ENCODE results near the gene KCNIP4.

Gene KCNIP4

DNA sequence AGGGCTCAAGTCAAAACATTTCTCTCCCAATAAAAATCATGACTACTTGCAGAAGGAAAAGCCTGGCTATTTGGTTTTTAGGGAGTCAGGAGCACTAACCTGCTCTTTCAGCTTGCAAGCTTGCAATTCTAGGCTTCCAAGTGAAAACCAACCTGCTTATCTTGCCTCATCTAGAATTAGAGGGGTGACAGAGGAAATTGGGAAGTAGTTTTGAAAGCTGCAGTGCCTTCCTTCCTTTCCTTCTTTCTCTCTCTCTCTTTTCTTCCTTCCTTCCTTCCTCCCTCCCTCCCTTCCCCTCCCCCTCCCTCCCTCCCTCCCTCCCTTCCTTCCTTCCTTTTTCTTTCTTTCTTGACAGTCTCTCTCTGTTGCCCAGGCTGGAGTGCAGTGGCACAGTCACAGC lies 417.5 kb downstream of the KCNIP4 start:
- no peaks in the 10 kb centered on the region for H3K27me3 ChIP-seq (ENCODE audit: insufficient read depth, poor library complexity, severe bottlenecking)
- H3K4me3 ChIP-seq (replicated peaks; ENCODE audit: insufficient read depth, low read length): no peak overlapping the region
- TF ChIP-seq SPI1 (IDR thresholded peaks at IDR 0.05; ENCODE audit: borderline replicate concordance, low read depth): no peak
- TF ChIP-seq GABPA (IDR thresholded peaks at IDR 0.05; ENCODE audit: low read depth): no peak
- TF ChIP-seq, protein P1, sequence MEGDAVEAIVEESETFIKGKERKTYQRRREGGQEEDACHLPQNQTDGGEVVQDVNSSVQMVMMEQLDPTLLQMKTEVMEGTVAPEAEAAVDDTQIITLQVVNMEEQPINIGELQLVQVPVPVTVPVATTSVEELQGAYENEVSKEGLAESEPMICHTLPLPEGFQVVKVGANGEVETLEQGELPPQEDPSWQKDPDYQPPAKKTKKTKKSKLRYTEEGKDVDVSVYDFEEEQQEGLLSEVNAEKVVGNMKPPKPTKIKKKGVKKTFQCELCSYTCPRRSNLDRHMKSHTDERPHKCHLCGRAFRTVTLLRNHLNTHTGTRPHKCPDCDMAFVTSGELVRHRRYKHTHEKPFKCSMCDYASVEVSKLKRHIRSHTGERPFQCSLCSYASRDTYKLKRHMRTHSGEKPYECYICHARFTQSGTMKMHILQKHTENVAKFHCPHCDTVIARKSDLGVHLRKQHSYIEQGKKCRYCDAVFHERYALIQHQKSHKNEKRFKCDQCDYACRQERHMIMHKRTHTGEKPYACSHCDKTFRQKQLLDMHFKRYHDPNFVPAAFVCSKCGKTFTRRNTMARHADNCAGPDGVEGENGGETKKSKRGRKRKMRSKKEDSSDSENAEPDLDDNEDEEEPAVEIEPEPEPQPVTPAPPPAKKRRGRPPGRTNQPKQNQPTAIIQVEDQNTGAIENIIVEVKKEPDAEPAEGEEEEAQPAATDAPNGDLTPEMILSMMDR (IDR thresholded peaks at IDR 0.05; ENCODE audit: insufficient read depth, low read length): no peak
- TF ChIP-seq, protein P2, sequence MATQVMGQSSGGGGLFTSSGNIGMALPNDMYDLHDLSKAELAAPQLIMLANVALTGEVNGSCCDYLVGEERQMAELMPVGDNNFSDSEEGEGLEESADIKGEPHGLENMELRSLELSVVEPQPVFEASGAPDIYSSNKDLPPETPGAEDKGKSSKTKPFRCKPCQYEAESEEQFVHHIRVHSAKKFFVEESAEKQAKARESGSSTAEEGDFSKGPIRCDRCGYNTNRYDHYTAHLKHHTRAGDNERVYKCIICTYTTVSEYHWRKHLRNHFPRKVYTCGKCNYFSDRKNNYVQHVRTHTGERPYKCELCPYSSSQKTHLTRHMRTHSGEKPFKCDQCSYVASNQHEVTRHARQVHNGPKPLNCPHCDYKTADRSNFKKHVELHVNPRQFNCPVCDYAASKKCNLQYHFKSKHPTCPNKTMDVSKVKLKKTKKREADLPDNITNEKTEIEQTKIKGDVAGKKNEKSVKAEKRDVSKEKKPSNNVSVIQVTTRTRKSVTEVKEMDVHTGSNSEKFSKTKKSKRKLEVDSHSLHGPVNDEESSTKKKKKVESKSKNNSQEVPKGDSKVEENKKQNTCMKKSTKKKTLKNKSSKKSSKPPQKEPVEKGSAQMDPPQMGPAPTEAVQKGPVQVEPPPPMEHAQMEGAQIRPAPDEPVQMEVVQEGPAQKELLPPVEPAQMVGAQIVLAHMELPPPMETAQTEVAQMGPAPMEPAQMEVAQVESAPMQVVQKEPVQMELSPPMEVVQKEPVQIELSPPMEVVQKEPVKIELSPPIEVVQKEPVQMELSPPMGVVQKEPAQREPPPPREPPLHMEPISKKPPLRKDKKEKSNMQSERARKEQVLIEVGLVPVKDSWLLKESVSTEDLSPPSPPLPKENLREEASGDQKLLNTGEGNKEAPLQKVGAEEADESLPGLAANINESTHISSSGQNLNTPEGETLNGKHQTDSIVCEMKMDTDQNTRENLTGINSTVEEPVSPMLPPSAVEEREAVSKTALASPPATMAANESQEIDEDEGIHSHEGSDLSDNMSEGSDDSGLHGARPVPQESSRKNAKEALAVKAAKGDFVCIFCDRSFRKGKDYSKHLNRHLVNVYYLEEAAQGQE (IDR thresholded peaks at IDR 0.05; ENCODE audit: insufficient replicate concordance, low read depth): no peak
- no peak for TF ChIP-seq POLR2AphosphoS5 (IDR thresholded peaks at IDR 0.05; ENCODE audit: low read depth)
- no peak overlapping the region for H3K27ac ChIP-seq (replicated peaks)
- DNase-seq (ENCODE audit: low read depth in 1 of 2, low spot score in 1 of 2): no peak

DNA sequence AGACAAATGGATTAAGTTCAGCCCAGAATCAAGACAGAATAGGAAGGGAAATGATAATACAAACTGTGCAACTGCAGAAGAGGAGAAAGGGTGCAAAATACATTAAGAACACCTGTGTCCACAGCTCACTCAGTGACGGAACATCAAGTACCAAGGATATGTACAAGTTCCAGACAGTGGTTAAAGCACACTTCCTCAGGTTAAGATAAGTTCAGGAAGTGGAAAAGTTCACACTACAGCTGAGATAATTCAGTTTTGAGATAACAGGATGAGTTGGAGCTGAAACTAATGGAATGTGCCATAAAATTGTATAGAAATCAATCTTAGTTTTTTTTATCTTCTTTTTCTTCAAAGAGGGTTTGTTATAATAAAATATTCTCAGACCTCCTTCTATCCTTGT lies 419.4 kb downstream of the KCNIP4 start:
- Histone ChIP-seq H3K27ac (replicated peaks) (no peak overlapping the region), H3K27me3 (ENCODE audit: insufficient read depth, poor library complexity, severe bottlenecking) (no peaks in the 10 kb centered on the region), H3K4me3 (replicated peaks; ENCODE audit: insufficient read depth, low read length) (no peak overlapping the region)
- TF ChIP-seq, protein P1 (IDR thresholded peaks at IDR 0.05; ENCODE audit: insufficient read depth, low read length): no peak
- TF ChIP-seq GABPA (IDR thresholded peaks at IDR 0.05; ENCODE audit: low read depth) (no peak), SPI1 (IDR thresholded peaks at IDR 0.05; ENCODE audit: borderline replicate concordance, low read depth) (no peak), POLR2AphosphoS5 (IDR thresholded peaks at IDR 0.05; ENCODE audit: low read depth) (no peak)
- TF ChIP-seq, protein P2 (IDR thresholded peaks at IDR 0.05; ENCODE audit: insufficient replicate concordance, low read depth): no peak
- no peak for DNase-seq (ENCODE audit: low read depth in 1 of 2, low spot score in 1 of 2)

DNA sequence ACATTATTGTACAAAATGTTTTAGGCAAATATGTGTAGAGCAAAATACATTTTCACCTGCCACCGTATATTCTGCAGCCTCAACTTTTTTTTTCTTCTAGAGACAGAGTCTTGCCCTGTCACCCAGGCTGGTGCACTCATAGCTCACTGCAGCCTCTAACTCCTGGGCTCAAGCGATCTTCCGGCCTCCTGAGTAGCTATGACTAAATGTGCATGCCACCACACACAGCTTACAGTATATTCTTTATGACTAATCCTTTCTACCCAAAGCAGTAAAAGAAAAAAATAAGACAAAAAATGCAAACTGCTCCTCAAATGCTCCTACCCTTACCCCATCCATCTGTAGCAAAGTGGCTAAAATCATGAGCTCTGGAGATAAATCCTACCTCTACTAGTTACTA lies 426.3 kb downstream of the KCNIP4 start:
- Histone ChIP-seq H3K27ac (replicated peaks) (no peak overlapping the region), H3K4me3 (replicated peaks; ENCODE audit: insufficient read depth, low read length) (no peak overlapping the region), H3K27me3 (ENCODE audit: insufficient read depth, poor library complexity, severe bottlenecking) (no peaks in the 10 kb centered on the region)
- DNase-seq (ENCODE audit: low read depth in 1 of 2, low spot score in 1 of 2): no peak
- TF ChIP-seq POLR2AphosphoS5 (IDR thresholded peaks at IDR 0.05; ENCODE audit: low read depth) (no peak), GABPA (IDR thresholded peaks at IDR 0.05; ENCODE audit: low read depth) (no peak), SPI1 (IDR thresholded peaks at IDR 0.05; ENCODE audit: borderline replicate concordance, low read depth) (no peak)
- TF ChIP-seq, protein P2 (IDR thresholded peaks at IDR 0.05; ENCODE audit: insufficient replicate concordance, low read depth): no peak
- TF ChIP-seq, protein P1 (IDR thresholded peaks at IDR 0.05; ENCODE audit: insufficient read depth, low read length): no peak

Data from HL-60 (cell line).